Osteoblast (primary cell): ENCODE data around the gene ADAMTS17. TPM values are rescaled to one million over a fixed set of nuclear protein-coding genes. Genes with fewer than 3 reads are reported as not detected.

ENCODE experiments used
- DNase-seq: peaks from one replicate; pipeline ENCODE4 v3.0.0; 2011; ENCODE audit warnings: low spot score, mixed read lengths; ENCODE audit not compliant: insufficient read length; ENCODE audit errors: missing footprints
- H2AFZ ChIP-seq: 2 replicates; pipeline ENCODE4 v1.6.0; 2011; ENCODE audit warnings: mild to moderate bottlenecking, low read length
- H3K27ac ChIP-seq: 2 replicates; pipeline ENCODE4 v1.5.1; 2011; ENCODE audit warnings: mild to moderate bottlenecking, low read depth, low read length, moderate library complexity
- H3K27me3 ChIP-seq: 2 replicates; pipeline ENCODE4 v1.6.0; 2012; ENCODE audit warnings: mild to moderate bottlenecking, control low read depth, inconsistent platforms, low read length, moderate library complexity; ENCODE audit not compliant: insufficient read depth
- H3K36me3 ChIP-seq: 2 replicates; pipeline ENCODE4 v1.5.1; 2011; ENCODE audit warnings: mild to moderate bottlenecking, low read length, control low read depth, moderate library complexity; ENCODE audit not compliant: insufficient read depth
- H3K4me1 ChIP-seq: 2 replicates; pipeline ENCODE4 v1.5.1; 2011; ENCODE audit warnings: mild to moderate bottlenecking, low read length, control low read depth, moderate library complexity; ENCODE audit not compliant: insufficient read depth
- H3K4me2 ChIP-seq: 2 replicates; pipeline ENCODE4 v1.6.0; 2011; ENCODE audit warnings: mild to moderate bottlenecking, low read length; ENCODE audit not compliant: insufficient read depth
- H3K4me3 ChIP-seq: fragments of 200-600 bp; sonication (generic); 3 replicates; pipeline ENCODE4 v1.5.1; 2012; ENCODE audit warnings: mild to moderate bottlenecking, low read length, inconsistent platforms; ENCODE audit not compliant: insufficient read depth
- H3K79me2 ChIP-seq: 2 replicates; pipeline ENCODE4 v1.6.0; 2012; ENCODE audit warnings: mild to moderate bottlenecking, low read length, control low read depth, inconsistent platforms; ENCODE audit not compliant: insufficient read depth
- H3K9me3 ChIP-seq: 2 replicates; pipeline ENCODE4 v1.5.1; 2011; ENCODE audit warnings: low read depth, low read length, control low read depth
- H4K20me1 ChIP-seq: 2 replicates; pipeline ENCODE4 v1.6.0; 2012; ENCODE audit warnings: mild to moderate bottlenecking, low read length, control low read depth; ENCODE audit not compliant: insufficient read depth
- CTCF ChIP-seq: IDR thresholded peaks from 2 replicates; pipeline ENCODE4 v1.5.1; 2011; ENCODE audit warnings: mild to moderate bottlenecking, low read depth, low read length, moderate library complexity; ENCODE audit errors: extremely low read depth
- total RNA-seq: library from RNA; depleted of rRNA; stranded (reverse); fragments of >200 nt; gene quantifications from 2 replicates; pipeline ENCODE4 v1.2.3, GENCODE V29; 2012

The ADAMTS17 gene
- total RNA-seq, 1 donor: under 0.01 TPM

GRCh38 chr15:100104245-100104644 is 237.5 kb downstream of the ADAMTS17 start:
- TF ChIP-seq CTCF: no peak
- H3K79me2 ChIP-seq: no peaks in the 10 kb centered on the region
- no peak overlapping the region for H3K4me2 ChIP-seq
- no peaks in the 10 kb centered on the region for H3K36me3 ChIP-seq
- H3K27me3 ChIP-seq: no peaks in the 10 kb centered on the region
- H2AFZ ChIP-seq: no peak overlapping the region
- no peaks in the 10 kb centered on the region for H3K4me1 ChIP-seq
- no peaks in the 10 kb centered on the region for H3K9me3 ChIP-seq
- no peak for DNase-seq
- no peaks in the 10 kb centered on the region for H4K20me1 ChIP-seq
- H3K4me3 ChIP-seq: no peak overlapping the region
- no peak overlapping the region for H3K27ac ChIP-seq

GRCh38 chr15:100103828-100104227 is 237.9 kb downstream of the ADAMTS17 start:
- TF ChIP-seq CTCF: no peak
- no peaks in the 10 kb centered on the region for H3K9me3 ChIP-seq
- H3K4me2 ChIP-seq: no peak overlapping the region
- no peaks in the 10 kb centered on the region for H3K79me2 ChIP-seq
- no peak overlapping the region for H2AFZ ChIP-seq
- no peak overlapping the region for H3K4me3 ChIP-seq
- H3K27me3 ChIP-seq: no peaks in the 10 kb centered on the region
- no peaks in the 10 kb centered on the region for H3K4me1 ChIP-seq
- H4K20me1 ChIP-seq: no peaks in the 10 kb centered on the region
- H3K36me3 ChIP-seq: no peaks in the 10 kb centered on the region
- no peak for DNase-seq
- H3K27ac ChIP-seq: no peak overlapping the region

- Histone ChIP-seq H3K9me3 (no peaks in the 10 kb centered on the region), H2AFZ (no peak overlapping the region), H3K79me2 (no peaks in the 10 kb centered on the region), H3K4me3 (no peak overlapping the region), H3K27ac (no peak overlapping the region), H3K4me1 (no peaks in the 10 kb centered on the region), H3K36me3 (no peaks in the 10 kb centered on the region), H3K27me3 (no peaks in the 10 kb centered on the region), H4K20me1 (no peaks in the 10 kb centered on the region), H3K4me2 (no peak overlapping the region)
- no peak for TF ChIP-seq CTCF
- DNase-seq: no peak
These were observed 240.2 kb downstream of the ADAMTS17 start for GRCh38 chr15:100101426-100102089.

- DNase-seq: no peak
- H3K9me3 ChIP-seq: no peaks in the 10 kb centered on the region
- H3K4me2 ChIP-seq: no peak overlapping the region
- H3K4me1 ChIP-seq: no peaks in the 10 kb centered on the region
- H3K27me3 ChIP-seq: no peaks in the 10 kb centered on the region
- TF ChIP-seq CTCF: no peak
- H2AFZ ChIP-seq: no peak overlapping the region
- no peak overlapping the region for H3K27ac ChIP-seq
- H4K20me1 ChIP-seq: no peaks in the 10 kb centered on the region
- no peaks in the 10 kb centered on the region for H3K36me3 ChIP-seq
- H3K79me2 ChIP-seq: no peaks in the 10 kb centered on the region
- H3K4me3 ChIP-seq: no peak overlapping the region
These were observed 240.8 kb downstream of the ADAMTS17 start for GRCh38 chr15:100100926-100101325.
